NCI-H748 treated with DMSO at 0.1 percent for 48 hours (cell line): Measurements from ENCODE around the gene EP300.
"Not testable (repeated sequence)": the region's sequence is repeated elsewhere in the genome, so short reads cannot be mapped to it uniquely, and the experiment has no call there.

Experiments used
- DNase-seq: peaks from one replicate; lab custom pipeline; 2025; lab: John Stamatoyannopoulos, UW

Gene EP300

GRCh38 chr22:41152902-41153301, 60.5 kb downstream of the EP300 start:
- no peak for DNase-seq

- no peak for DNase-seq
Measured at GRCh38 chr22:41157083-41157482, 64.7 kb downstream of the EP300 start.

- no peak for DNase-seq
Measured at GRCh38 chr22:41169157-41169556, 76.8 kb downstream of the EP300 start.

- no peak for DNase-seq
Measured at GRCh38 chr22:41171996-41172395, 79.6 kb downstream of the EP300 start.

- no peak for DNase-seq
Measured at GRCh38 chr22:41175546-41175945, 83.2 kb downstream of the EP300 start.

GRCh38 chr22:41177040-41177621, 84.7 kb downstream of the EP300 start:
- DNase-seq, result no peak

- DNase-seq, result no peak
Measured at GRCh38 chr22:41177622-41178424, 85.4 kb downstream of the EP300 start.

GRCh38 chr22:41178425-41178975, 86.1 kb downstream of the EP300 start:
- no peak for DNase-seq

GRCh38 chr22:41180362-41180761, 88.0 kb downstream of the EP300 start:
- not testable (repeated sequence) for DNase-seq

- no peak for DNase-seq
Measured at GRCh38 chr22:41180926-41181325, 88.5 kb downstream of the EP300 start.

- DNase-seq, result no peak
Measured at GRCh38 chr22:41181349-41182241, 89.2 kb downstream of the EP300 start.

GRCh38 chr22:41184679-41185078, 92.3 kb downstream of the EP300 start:
- no peak for DNase-seq

- no peak for DNase-seq
Measured at GRCh38 chr22:41191467-41191866, 99.1 kb downstream of the EP300 start.

- no peak for DNase-seq
Measured at GRCh38 chr22:41193829-41194228, 101.4 kb downstream of the EP300 start.

- DNase-seq, result peak; percentile 56
Measured at GRCh38 chr22:41197038-41197972, 104.9 kb downstream of the EP300 start.

GRCh38 chr22:41198027-41198580, 105.7 kb downstream of the EP300 start:
- peak; percentile 42 for DNase-seq

GRCh38 chr22:41201141-41201540, 108.7 kb downstream of the EP300 start:
- no peak for DNase-seq

- DNase-seq, result no peak
Measured at GRCh38 chr22:41203118-41203517, 110.7 kb downstream of the EP300 start.

- DNase-seq, result no peak
Measured at GRCh38 chr22:41204066-41204465, 111.7 kb downstream of the EP300 start.

- peak; percentile 95 for DNase-seq
Measured at GRCh38 chr22:41204992-41205900, 112.9 kb downstream of the EP300 start, which contains the start of gene L3MBTL2. TSS of gene L3MBTL2 (plus strand) at chr22:41205312. CDS start at chr22:41205363, 51 bp downstream.
